Activated CD8-positive, alpha-beta T cell treated with anti-CD3 and anti-CD28 coated beads, Interleukin-2, amount 10 ng/mL, durations not matched to agents 7 days and 5 days (primary cell): ENCODE measurements around the gene PLD4. TPM values are rescaled to one million over a fixed set of nuclear protein-coding genes. Genes with fewer than 3 reads are reported as not detected.

ENCODE experiments used
- ATAC-seq: fragments of 150-1000 bp; cut with Tn5 transposase; one replicate; pipeline ENCODE4 v1.10.0; 2021; ENCODE audit warnings: moderate library complexity
- CTCF ChIA-PET: fragments of 350-600 bp; sonication (Branson Sonifier 250); formaldehyde crosslinking; loops from one replicate; lab custom pipeline; 2021; ENCODE audit warnings: antibody characterized with exemption; lab: Charles Lee
- POLR2A ChIA-PET: fragments of 350-600 bp; sonication (Branson Sonifier 250); formaldehyde crosslinking; loops from one replicate; lab custom pipeline; 2021; ENCODE audit warnings: antibody characterized with exemption; lab: Charles Lee
- DNase-seq: peaks from one replicate; pipeline ENCODE4 v3.0.0-alpha.2; 2020
- H3K27ac Mint-ChIP-seq: one replicate; pipeline ENCODE4 v1.8.0; 2021; ENCODE audit warnings: mild to moderate bottlenecking, mixed read lengths
- H3K27me3 Mint-ChIP-seq: one replicate; pipeline ENCODE4 v1.8.0; 2021; ENCODE audit warnings: low read depth, mixed read lengths
- H3K36me3 Mint-ChIP-seq: one replicate; pipeline ENCODE4 v1.8.0; 2021; ENCODE audit warnings: low read depth, mixed read lengths
- H3K4me1 Mint-ChIP-seq: one replicate; pipeline ENCODE4 v1.8.0; 2021; ENCODE audit warnings: low read depth, mixed read lengths
- H3K4me3 Mint-ChIP-seq: one replicate; pipeline ENCODE4 v1.8.0; 2021; ENCODE audit warnings: mild to moderate bottlenecking, mixed read lengths
- H3K9me3 Mint-ChIP-seq: one replicate; pipeline ENCODE4 v1.8.0; 2022; ENCODE audit warnings: mixed read lengths; ENCODE audit not compliant: insufficient read depth
- total RNA-seq, 2 experiments: library from RNA; stranded (reverse); gene quantifications; one replicate each; pipeline ENCODE4 v1.2.3, GENCODE V29; 2021

Gene PLD4
- total RNA-seq, 2 experiments from 2014 or later = not detected

DNA sequence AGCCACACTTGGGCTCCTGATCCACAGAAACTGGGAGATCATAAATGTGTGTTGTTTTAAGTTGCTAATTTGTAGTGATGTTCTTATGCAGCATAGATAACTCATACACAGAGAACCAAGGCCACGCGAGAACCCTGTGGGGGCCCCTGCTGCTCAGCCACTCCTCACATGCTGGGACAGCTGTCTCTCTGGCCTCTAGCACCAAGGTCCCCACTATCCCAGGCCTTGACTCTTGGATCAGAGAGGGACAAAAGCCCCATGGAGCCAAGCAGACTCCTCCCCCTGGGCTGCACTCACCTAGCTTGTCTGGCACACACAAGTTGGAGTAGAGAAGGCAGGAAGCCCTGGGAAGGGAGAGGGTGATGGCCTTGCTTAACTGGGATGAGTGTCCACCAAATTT lies 11.3 kb downstream of the PLD4 start:
- Mint-ChIP-seq H3K4me1 (no peaks in the 10 kb centered on the region), H3K9me3 (no peaks in the 10 kb centered on the region), H3K36me3 (no peaks in the 10 kb centered on the region), H3K4me3 (no peak overlapping the region), H3K27me3 (peaks cover 37% of the 10 kb centered on the region), H3K27ac (no peak overlapping the region)
- no peak for ATAC-seq
- DNase-seq = no peak
- CTCF ChIA-PET = interaction anchor here (2.1 kb wide), 1 partner anchor 110 kb away, joined by 11 read pairs; no protein-coding TSS in a partner anchor
- POLR2A ChIA-PET = no interaction called here

DNA sequence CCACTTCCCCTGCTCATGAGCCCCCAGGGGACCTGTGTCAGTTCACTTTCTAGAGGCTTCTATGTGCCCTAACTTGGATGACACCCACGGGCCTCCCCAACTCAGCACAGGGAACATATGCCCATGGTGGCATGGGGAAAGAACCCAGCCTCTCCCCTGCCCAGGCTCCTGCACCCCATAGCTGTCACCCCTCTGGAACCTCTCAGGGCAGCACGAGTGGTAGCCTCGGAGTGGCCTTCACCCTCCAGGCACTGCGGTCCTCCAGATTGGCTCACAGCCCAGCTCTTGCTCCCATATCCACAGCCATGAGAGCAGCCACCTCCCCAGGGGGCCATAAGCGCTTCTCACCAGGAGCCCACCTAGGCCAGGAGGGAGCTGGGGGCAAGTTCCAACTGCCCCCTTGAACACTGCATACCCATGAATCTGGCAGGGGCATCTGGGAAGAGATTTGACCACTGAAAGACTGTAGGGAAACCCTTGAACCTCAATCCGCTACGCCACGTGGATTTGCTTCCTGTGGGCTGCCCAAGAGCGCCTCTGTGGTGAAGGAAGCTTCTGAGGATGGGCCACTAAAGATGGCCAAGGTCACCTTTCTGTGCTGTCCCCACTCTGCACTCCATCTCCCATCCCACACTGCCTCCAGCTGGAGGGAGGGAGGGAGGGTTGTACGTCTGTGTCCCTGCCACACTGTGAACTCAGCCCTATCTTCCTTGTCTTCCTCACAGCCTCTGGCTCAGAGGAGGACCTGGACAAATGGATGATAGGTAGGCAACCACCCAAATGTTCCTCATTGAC lies 11.9 kb downstream of the PLD4 start:
- Mint-ChIP-seq H3K4me3 (no peak overlapping the region), H3K27me3 (peaks cover 37% of the 10 kb centered on the region), H3K4me1 (no peaks in the 10 kb centered on the region), H3K9me3 (no peaks in the 10 kb centered on the region), H3K36me3 (no peaks in the 10 kb centered on the region), H3K27ac (no peak overlapping the region)
- POLR2A ChIA-PET = no interaction called here
- DNase-seq (no peak), ATAC-seq (no peak)
- CTCF ChIA-PET = no interaction called here

DNA sequence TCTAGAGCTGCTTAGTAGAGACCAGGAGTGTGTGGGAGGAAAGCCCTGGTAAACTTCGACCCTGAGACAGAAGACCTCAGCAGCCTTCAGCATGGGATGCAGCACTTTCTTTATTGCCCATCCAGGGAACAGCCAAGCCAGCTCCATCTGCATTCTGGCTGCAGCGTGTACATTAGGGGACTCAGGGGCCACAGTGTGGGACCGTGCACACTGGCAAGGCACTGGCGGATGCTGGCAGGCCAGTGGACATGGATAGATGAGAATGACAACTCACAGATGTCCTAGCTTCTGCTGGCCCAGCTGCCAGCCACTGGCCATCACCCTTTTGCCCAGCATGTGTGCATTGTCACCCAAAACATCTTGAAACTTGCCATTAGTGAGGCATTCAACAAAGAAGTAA lies 12.5 kb downstream of the PLD4 start:
- no peak overlapping the region for H3K27ac Mint-ChIP-seq
- H3K9me3 Mint-ChIP-seq = no peaks in the 10 kb centered on the region
- ChIA-PET POLR2A (no interaction called here), CTCF (no interaction called here)
- H3K4me1 Mint-ChIP-seq = no peaks in the 10 kb centered on the region
- ATAC-seq (no peak), DNase-seq (no peak)
- H3K36me3 Mint-ChIP-seq = no peaks in the 10 kb centered on the region
- no peak overlapping the region for H3K4me3 Mint-ChIP-seq
- peaks cover 37% of the 10 kb centered on the region for H3K27me3 Mint-ChIP-seq

DNA sequence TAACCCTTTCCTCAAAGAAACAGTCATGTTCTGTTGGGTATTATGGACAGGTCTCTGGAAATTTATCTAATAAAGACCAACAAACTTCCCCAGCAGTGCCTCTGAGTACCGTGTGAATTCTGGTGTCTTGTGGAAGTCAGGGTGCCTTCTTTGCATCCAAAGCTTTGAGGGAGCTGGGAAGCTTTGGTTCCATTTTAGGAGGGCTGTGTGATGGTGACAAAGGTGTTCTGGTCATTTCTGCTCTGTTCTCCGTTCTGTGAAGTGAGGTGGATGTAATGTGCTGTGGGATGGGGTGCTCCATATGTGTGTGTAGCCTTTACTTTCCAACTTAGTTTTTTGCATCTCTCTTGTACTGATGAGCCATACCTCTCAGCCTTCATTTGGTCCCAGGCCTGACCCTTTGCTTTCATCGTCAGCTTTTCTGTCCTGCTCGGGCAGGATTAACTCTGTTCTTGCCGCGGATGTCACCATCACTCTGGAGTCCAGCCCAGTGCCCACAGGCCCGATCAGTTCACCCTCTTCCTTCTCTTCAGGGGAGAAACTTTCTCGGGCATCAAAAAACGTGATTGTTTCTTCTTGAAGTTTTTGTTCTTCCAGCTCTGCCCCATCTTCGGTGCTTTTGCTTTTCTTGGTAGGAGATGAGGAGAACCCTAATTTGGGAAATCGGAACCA lies 13.2 kb downstream of the PLD4 start:
- CTCF ChIA-PET = no interaction called here
- no peak for DNase-seq
- H3K4me3 Mint-ChIP-seq = no peak overlapping the region

GRCh38 chr14:104938436-104938835 lies 13.8 kb downstream of the PLD4 start:
- POLR2A ChIA-PET = no interaction called here
- Mint-ChIP-seq H3K4me3 (no peak overlapping the region), H3K9me3 (no peaks in the 10 kb centered on the region), H3K27me3 (peaks cover 37% of the 10 kb centered on the region), H3K4me1 (no peaks in the 10 kb centered on the region), H3K36me3 (no peaks in the 10 kb centered on the region), H3K27ac (no peak overlapping the region)
- CTCF ChIA-PET = no interaction called here
- ATAC-seq (no peak), DNase-seq (no peak)

More for the DNA sequence above, 13.2 kb downstream of the PLD4 start:
- Mint-ChIP-seq H3K4me1 (no peaks in the 10 kb centered on the region), H3K27ac (no peak overlapping the region), H3K27me3 (peaks cover 37% of the 10 kb centered on the region), H3K36me3 (no peaks in the 10 kb centered on the region), H3K9me3 (no peaks in the 10 kb centered on the region)
- POLR2A ChIA-PET = no interaction called here
- no peak for ATAC-seq

DNA sequence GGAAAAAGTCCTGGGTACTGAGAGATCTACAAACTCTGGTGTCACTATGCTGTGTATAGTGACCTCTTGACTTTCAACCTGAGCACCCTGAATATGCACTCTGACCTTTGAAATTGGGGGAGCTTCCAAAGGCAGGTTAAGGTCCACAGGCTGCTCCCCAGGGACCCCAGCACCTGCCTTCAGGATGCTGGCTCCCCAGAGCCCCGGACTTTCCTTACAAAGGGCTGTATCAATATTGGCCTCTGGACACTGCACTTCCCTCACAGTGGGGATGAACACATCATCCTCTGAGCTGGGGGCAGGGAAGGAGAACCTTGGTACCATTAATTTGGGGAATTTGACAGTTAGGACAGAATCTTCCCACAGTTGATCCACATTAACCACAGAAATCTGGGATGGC lies 14.3 kb downstream of the PLD4 start:
- Mint-ChIP-seq H3K27me3 (peaks cover 36% of the 10 kb centered on the region), H3K9me3 (no peaks in the 10 kb centered on the region), H3K36me3 (no peaks in the 10 kb centered on the region), H3K4me1 (no peaks in the 10 kb centered on the region), H3K4me3 (no peak overlapping the region), H3K27ac (no peak overlapping the region)
- ATAC-seq (no peak), DNase-seq (no peak)
- ChIA-PET CTCF (interaction anchor here (1.0 kb wide), 1 partner anchor 107 kb away, joined by 3 read pairs; no protein-coding TSS in a partner anchor), POLR2A (no interaction called here)

- no peak for DNase-seq
- H3K4me3 Mint-ChIP-seq = no peak overlapping the region
- no peak for ATAC-seq
- H3K27ac Mint-ChIP-seq = no peak overlapping the region
- ChIA-PET CTCF (interaction anchor here (1.0 kb wide), 1 partner anchor 106 kb away, joined by 3 read pairs; no protein-coding TSS in a partner anchor), POLR2A (no interaction called here)
- H3K27me3 Mint-ChIP-seq = peaks cover 29% of the 10 kb centered on the region
- H3K9me3 Mint-ChIP-seq = no peaks in the 10 kb centered on the region
- no peaks in the 10 kb centered on the region for H3K4me1 Mint-ChIP-seq
- no peaks in the 10 kb centered on the region for H3K36me3 Mint-ChIP-seq
Observed at GRCh38 chr14:104939666-104940410, 15.2 kb downstream of the PLD4 start.

GRCh38 chr14:104940526-104941150 lies 16.0 kb downstream of the PLD4 start:
- Mint-ChIP-seq H3K4me1 (no peaks in the 10 kb centered on the region), H3K36me3 (no peaks in the 10 kb centered on the region), H3K27ac (no peak overlapping the region), H3K27me3 (peaks cover 23% of the 10 kb centered on the region), H3K9me3 (no peaks in the 10 kb centered on the region), H3K4me3 (no peak overlapping the region)
- DNase-seq (no peak), ATAC-seq (no peak)
- ChIA-PET POLR2A (no interaction called here), CTCF (no interaction called here)

- ChIA-PET POLR2A (interaction anchor here (0.5 kb wide), 1 partner anchor 177 kb away, joined by 3 read pairs; no protein-coding TSS in a partner anchor), CTCF (no interaction called here)
- ATAC-seq = no peak
- no peak for DNase-seq
- H3K9me3 Mint-ChIP-seq = no peaks in the 10 kb centered on the region
- no peak overlapping the region for H3K4me3 Mint-ChIP-seq
- H3K27ac Mint-ChIP-seq = no peak overlapping the region
- H3K27me3 Mint-ChIP-seq = peaks cover 20% of the 10 kb centered on the region
- no peaks in the 10 kb centered on the region for H3K36me3 Mint-ChIP-seq
- no peaks in the 10 kb centered on the region for H3K4me1 Mint-ChIP-seq
Observed at GRCh38 chr14:104941508-104942365, 17.1 kb downstream of the PLD4 start.

DNA sequence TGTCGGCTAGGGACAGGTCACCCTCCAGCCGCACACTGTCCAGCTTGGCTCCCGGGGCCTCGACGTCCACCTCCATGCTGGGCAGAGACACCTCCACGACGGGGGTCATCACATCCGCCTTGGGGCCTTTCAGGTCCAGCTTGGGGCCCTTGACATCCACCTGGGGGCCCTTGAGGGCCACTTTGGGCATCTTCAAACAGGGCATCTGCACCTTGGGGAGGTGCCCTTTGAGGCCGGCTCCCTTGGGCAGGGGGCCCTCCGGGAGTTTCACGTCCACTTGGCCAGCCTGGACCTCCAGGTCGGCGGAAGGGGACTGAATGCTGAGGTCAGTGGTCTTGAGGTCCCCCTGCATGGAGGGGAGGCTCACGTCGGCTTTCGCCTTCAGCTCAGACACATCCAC lies 17.9 kb downstream of the PLD4 start:
- POLR2A ChIA-PET = no interaction called here
- no peaks in the 10 kb centered on the region for H3K36me3 Mint-ChIP-seq
- H3K4me1 Mint-ChIP-seq = no peaks in the 10 kb centered on the region
- H3K27me3 Mint-ChIP-seq = peaks cover 15% of the 10 kb centered on the region
- H3K9me3 Mint-ChIP-seq = no peaks in the 10 kb centered on the region
- no peak for ATAC-seq
- no peak overlapping the region for H3K27ac Mint-ChIP-seq
- DNase-seq = no peak
- CTCF ChIA-PET = no interaction called here
- no peak overlapping the region for H3K4me3 Mint-ChIP-seq
